HFF-Myc (cell line): ENCODE measurements around the gene HS6ST2.

Experiments used
- DNase-seq: peaks from one replicate; pipeline ENCODE4 v3.0.0-alpha.2; 2011; ENCODE audit warnings: low read depth; ENCODE audit errors: extremely low read depth
- H3K4me3 ChIP-seq: replicated peaks from 2 replicates; pipeline ENCODE4 v1.5.1; 2011; ENCODE audit warnings: low read depth, mild to moderate bottlenecking, control low read depth, low read length
- CTCF ChIP-seq: IDR thresholded peaks from 2 replicates; pipeline ENCODE4 v1.5.1; 2012; ENCODE audit warnings: mild to moderate bottlenecking, low read depth, low read length, control low read depth; ENCODE audit errors: missing control alignments

Gene HS6ST2

GRCh38 chrX:132704769-132705168 is 253.7 kb downstream of the HS6ST2 start:
- DNase-seq = no peak
- no peak overlapping the region for H3K4me3 ChIP-seq
- TF ChIP-seq CTCF = no peak

GRCh38 chrX:132694382-132694781 is 264.0 kb downstream of the HS6ST2 start:
- DNase-seq = no peak
- no peak overlapping the region for H3K4me3 ChIP-seq
- no peak for TF ChIP-seq CTCF

GRCh38 chrX:132692526-132692925 is 265.9 kb downstream of the HS6ST2 start:
- no peak for DNase-seq
- TF ChIP-seq CTCF = no peak
- H3K4me3 ChIP-seq = no peak overlapping the region

GRCh38 chrX:132692066-132692465 is 266.4 kb downstream of the HS6ST2 start:
- TF ChIP-seq CTCF = no peak
- DNase-seq = no peak
- H3K4me3 ChIP-seq = no peak overlapping the region

GRCh38 chrX:132689612-132690563 is 268.5 kb downstream of the HS6ST2 start:
- DNase-seq = no peak
- no peak overlapping the region for H3K4me3 ChIP-seq
- no peak for TF ChIP-seq CTCF

GRCh38 chrX:132685276-132685675 is 273.2 kb downstream of the HS6ST2 start:
- TF ChIP-seq CTCF = no peak
- no peak for DNase-seq
- H3K4me3 ChIP-seq = no peak overlapping the region
